Measurements from ENCODE around the gene PSAP. TPM values are rescaled to one million over a fixed set of nuclear protein-coding genes. Genes with fewer than 3 reads are reported as not detected.

PSAP gene
- total RNA-seq, 1 experiment from 2014 or later, result 530 TPM

DNA sequence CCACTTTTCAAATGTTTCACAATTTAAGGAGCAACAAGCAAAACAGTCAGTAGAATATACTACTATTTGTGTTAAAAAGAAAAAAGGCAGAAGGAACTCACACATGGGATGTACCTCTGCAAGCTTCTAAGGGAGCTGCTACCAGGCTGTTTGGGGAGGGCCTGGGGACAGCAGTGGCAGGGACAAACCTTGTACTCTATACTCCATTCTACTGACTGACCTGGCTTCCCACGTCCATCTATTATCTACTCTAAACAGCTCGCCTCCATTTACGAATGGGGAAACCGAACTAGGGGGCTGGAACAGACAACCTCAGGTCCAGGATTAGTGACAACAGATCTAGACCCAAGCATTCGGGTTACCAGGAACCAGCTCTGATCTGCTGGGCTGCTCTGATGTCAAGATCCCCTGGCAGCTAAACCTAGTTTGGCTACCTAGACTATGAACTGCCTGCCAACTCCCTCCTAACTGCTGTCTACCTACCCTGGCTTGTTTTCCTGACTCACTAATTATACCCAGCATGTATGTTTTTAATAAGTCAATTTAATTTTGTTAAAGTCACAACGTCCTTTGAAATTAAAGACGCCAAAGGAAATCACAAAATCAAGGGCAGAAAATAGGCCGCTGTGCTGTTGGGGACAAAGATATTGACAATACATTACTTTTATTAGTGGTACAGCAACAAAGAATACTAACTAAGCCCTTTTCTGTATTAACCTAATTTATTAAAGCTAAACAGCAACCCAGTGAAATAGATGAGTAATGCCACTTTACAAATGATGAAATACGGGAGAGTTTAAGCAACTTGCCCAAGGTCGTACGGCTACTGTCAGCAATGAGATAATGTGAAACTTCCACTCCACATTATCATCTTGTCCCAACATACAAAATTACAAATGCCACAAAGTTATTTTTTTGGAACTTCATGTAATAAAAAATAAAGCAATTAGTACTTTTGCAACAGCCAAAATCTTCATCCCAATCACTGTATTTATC, 5.3 kb downstream of the PSAP start:
- no peak for DNase-seq (ENCODE audit: low read depth)

DNA sequence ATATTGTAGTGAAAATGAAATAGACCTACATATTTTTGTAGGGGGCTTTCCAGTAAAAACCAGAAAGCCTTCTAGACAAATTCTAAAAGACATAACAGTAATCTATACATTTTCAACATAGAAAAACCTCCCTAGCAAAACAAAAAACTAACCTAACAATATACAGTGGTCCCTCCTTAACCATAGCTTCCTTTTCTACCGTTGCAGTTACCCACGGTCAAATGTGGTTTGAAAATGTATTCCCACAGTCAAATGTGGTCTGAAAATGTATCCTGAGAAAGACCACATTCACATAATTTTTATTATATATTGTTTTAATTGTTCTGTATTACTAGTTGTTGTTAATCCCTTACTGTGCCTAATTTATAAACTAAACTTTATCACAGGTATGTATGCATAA, 6.4 kb downstream of the PSAP start:
- DNase-seq (ENCODE audit: low read depth), result no peak

DNA sequence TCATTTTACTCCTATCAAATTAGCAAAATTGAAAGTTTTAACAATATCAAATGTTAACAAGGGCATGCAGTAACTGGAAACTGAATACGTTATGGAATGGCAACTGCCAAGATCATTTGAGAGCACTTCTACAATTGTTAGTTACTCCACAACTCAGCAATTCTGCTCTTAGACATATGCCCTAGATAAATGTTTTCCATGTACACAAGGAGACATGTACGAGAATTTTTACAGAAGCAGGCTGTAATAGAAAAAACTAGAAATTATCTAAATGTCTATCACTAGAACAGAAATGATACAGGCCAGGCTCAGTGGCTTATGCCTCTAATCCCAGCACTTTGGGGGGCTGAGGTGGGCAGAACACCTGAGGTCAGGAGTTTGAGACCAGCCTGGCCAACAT, 7.0 kb downstream of the PSAP start:
- DNase-seq (ENCODE audit: low read depth), result no peak

DNA sequence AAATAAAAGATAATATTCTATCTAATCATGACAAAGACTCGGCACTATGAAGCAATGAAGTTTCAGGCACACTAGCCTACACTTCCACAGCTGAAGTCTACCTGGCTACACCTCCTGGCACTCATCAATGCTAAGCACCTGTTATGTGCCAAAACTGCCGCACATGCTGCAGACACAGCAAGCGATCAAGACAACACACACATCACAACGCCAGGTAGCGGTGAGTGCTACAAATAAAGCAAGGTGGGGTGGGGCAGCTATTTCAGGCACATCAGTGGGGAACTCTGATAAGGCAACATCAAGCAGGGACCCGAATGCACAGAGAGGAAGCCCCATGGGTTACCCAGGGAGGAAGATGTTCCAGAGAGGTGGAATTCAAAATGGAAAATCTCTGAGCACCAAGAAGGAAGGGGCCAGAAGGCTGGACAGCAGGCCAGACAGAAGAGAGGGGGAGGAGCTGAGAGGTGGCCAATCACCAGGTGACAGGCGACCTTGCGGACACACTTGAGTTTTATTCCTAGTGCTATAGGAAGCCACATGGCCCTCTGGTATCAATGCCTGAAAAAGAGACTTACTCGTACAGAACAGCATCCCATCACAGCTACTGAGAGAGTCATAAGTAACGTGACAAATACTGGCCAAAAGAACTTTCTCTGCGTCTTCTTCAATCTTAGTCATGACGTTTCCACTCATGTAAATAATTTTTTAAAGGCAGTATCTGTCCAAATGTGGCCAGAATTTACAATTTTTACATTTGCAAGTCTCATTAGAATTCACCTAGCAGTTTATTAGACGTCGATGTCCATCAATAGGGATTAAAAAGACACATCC, 8.0 kb downstream of the PSAP start:
- DNase-seq (ENCODE audit: low read depth), result no peak

DNA sequence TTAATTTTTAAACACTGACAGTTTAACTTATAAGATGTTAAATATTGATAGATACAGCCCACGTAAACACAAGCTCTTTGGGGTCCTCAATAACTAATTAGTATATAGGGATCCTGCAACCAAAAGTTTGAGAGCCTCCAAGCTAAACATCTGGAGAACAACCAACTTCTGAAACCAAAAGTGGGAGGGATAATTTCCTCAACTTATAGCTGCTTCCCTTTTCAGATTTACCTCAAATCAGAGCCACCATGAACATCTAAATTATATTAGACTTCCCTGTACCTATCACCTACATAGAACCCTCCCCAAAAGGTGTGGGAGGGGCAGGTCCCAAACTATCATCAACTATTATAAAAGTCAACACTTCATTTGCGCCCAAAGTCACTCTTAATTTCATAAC, 8.6 kb downstream of the PSAP start:
- no peak for DNase-seq (ENCODE audit: low read depth)

DNA sequence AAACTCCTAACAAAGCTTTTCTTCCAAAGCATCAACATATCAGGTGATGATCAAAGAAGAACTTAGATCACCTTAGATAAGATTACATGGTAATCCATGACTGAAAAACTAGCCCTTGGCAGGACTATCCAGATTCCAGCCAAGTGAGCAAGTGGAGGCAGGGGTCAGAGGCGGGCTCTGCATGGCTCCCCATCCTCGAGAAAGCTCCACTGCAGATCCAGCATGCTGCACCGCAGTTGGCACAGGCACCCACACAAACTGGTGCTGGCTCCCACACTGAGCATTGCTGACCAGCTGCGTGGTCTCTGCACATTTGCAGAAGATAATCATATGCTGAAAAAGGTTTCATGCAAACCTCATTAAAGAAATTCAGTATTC, 10.1 kb downstream of the PSAP start:
- no peak for DNase-seq (ENCODE audit: low read depth)

DNA sequence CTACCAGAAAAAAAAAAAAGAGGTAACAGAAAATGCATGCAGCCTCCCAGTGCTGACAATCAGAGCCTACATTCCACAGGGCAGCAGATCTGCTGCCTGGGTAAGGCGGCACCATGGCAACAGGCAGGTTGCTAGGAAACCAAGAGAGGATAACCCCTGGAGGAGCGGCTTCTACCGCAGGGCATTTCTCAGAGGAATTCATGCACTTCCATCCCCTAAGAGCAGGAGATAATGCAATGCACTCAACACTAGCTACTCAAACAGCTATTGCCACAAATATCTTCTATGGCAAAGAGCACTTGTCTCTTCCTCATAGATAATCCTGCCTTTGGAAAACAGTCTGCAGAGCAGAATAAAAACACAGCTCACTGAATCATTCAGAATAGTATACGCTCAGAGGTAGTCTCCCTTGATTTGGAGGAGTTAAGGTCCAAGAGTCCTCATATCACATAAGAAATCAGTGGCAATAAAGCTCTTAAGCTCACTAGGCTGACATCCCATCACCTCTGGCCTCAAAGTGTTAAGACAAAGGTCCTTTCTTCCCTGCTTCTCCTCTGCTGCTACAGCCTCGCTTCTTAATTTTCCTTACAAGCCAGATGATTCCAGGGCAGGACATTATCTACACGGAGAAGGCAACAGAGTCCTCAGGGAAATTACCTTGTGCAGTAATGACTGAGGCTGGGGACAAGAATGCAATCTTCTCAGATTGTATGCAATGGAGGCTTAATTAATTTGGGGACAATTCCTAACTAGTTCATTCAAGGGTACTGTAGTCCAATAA, 10.7 kb downstream of the PSAP start:
- peak; percentile 98 for DNase-seq (ENCODE audit: low read depth)

DNA sequence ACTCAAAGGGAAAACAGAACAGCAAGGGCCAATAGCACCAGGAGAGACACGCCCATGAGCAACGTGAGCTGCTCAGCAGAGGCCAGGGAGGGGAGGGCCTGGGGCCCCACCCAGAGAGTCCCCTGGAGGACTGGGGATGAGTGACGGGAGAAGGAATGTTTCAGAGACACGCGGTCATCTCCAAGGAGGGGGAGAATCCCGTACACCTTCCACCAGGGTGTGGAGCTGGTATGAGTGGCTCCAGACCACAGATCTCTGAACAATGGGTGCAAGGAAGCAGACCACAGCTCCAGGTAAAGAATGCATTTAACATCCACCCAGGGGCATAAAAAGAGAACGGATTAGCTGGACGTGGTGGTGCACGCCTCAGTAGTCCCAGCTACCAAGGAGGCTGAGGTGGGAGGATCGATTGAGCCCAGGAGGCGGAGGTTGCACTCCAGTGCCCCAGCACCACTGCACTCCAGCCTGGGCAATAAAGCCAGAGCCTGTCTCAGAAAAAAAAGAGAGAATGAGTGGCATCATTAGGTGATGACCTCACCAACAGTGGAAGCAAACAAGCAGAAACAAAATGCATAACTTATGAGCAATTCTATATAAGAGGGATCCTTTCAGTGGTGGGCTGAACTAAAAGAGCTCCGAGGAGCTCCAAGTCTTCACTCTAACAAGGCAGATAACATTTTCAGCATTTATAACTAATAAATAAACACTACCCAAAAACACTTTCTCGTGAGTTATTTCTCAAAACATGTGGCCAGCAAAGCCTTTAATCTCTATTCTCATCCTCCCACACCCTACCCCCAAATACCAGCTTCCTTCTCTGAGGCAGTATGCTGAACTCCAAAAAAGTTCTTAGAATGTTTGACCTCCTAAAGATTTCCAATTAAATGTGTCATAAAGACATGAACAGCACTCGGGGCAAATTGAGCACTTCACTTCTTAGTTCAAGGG, 12.5 kb downstream of the PSAP start:
- DNase-seq (ENCODE audit: low read depth), result peak; percentile 80

DNA sequence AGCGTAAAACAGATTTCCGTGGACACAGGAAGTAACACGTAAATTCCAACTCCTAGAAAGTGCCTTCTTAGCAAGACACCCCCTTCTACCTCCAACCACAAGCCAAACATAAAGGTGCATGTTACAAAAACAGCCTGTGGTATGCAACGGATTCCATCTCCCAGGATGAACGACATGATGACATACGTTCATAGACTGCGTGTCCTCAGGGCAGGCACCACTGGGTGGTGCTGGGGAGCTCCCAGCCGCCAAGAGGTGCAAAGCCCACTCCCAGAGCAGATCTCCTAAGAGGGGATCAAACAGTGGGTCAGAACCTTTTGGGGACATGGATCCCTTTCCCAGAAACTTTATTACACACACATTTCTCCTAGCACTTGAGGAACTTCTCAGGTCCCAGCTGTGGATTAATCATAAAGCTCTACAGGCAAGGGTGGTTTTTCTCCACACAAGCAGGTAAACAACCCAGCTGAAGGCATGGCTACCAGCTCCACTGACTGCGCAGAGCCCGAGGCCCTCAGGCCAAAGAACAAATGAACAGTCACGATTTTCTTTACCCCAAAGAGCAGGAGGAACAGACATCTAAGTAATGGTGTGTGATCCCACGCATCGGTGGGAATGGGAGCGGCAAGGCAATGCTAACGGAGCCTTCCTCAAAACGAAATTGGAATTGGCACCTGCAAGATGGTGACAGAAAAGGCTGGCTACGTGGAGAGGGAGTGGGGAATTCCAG, 13.8 kb downstream of the PSAP start:
- DNase-seq (ENCODE audit: low read depth), result no peak

DNA sequence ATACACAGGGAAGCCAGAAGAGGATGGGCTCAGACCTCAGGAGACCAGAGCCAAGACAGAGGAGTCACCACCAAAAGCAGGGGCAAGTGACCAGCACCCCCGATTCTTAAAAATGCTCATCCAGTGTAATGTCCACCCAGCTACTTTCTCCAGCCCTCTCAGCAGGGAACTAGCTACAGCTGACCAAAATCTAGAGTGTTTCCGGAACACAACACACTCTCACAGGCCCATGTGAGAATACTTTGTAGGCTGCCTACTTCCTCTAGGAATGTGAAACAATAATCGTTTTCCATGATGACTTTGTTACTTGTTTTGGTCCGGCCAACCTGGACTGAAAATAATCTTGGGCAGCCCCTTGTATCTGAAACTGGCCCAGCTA, 14.5 kb downstream of the PSAP start:
- DNase-seq (ENCODE audit: low read depth), result no peak

DNA sequence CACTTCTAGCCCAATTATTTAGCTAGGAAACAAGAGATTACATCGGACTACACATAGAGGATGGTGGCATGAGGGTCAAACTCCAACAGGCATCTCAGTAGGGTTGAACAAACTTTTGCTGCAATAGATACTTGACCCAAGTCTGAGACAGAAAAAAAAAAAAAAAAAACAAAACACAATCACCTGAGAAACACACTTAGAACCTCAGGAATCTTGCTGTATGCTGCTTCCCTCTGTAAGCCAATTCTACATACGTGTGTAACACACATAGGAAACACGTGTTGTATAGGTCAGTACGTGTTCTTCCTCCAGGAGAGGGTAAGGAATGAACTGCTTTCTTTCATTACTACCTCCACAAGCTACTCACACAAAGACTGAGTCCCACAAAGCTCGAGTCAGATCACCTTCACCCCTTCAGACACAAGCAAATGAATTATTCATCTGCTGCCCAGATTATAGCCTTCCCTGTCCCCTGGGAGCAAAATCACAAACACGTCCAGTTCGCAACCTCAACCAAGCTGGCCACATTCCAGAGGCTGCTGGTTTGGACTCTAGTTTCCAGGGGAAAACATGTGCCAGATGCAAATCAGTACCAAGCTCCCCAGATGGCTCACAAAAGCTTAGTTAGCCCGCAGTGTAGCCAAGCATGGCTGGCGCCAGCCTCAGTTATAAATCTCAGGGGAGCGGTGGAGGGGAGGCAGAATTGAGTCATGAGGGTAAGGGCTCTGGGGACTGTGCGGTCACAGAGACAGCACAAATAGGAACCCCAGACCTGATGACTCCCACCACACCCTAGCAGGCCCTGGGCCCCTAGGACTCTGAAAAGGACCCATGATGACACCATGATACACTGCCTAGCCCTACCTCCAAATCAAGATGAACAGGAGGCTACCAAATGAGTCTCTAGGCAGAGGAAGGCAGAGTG, 15.1 kb downstream of the PSAP start:
- DNase-seq (ENCODE audit: low read depth), result peak; percentile 98

DNA sequence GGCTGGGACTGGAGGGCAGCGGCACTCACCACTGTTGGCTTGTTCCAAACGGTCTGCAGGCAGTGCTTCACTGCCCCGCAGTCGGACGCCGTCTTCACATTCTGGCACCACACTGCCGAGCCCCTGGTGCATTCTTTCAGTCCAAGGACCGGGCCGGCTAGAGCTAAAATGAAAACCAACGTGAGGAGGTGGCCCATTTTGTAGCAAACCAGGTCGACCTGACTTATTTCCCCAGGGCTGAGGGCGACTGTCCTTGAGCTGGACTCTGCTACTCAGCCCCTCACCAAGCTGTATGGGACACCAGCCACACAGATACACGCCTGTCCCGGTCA, 16.7 kb downstream of the PSAP start:
- DNase-seq (ENCODE audit: low read depth), result no peak

DNA sequence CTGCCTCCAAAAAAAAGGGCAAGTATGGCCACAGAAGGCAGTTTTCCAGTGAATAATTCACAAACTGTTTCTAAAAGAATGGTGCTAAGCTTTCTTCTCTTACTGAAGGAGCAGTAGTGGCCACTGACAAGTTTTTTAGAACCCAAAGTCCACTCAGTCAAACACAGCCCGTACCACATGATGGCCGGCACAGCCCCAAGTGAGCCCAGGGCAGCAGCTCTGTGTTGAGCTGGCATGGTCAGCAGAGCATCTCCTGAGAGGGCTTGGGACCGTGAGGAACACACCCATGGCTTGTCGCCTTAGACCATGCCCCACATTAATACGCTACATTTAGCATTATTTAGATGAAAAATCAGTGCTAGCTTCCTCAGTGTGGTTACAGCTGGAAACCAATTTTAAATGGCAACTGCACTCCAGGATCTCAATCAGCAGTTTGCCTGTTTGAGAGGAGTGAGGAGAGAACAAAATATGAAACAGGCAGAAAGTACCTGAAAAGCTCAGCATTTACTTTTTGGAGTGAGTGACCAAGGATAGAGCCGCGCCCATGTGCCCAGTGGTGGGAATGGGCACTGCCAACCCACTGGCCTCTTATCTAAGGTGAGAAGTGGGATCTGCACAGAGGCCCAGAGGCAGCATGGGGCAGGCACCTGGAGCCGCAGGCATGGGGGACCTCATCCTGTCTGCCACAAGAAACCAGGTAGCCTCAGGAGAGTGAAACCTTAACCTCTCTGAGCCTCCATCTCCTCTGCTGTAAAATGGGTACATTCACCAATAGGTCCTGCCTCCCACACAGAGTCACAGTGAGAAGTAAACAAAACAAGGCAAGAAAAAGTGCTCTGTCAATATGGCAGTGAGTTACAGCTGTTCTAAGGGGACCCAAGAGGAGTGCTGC, 17.4 kb downstream of the PSAP start:
- DNase-seq (ENCODE audit: low read depth), result no peak

DNA sequence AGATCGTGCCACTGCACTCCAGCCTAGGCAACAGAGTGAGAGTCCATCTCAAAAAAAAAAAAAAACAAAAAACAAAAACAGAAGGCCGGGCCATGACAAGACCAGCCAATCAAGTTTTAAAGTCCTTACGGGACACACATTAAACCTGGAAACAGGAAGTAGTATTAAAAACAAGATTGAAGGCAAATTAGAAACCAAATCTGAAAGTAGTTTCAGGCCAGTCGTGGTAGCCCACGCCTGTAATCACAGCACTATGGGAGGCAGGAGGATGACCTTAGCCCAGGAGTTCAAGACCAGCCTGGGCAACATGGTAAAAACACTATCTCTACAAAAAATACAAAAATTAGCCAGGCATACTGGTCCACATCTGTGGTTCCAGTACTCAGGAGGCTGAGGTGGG, 18.1 kb downstream of the PSAP start:
- DNase-seq (ENCODE audit: low read depth), result no peak

DNA sequence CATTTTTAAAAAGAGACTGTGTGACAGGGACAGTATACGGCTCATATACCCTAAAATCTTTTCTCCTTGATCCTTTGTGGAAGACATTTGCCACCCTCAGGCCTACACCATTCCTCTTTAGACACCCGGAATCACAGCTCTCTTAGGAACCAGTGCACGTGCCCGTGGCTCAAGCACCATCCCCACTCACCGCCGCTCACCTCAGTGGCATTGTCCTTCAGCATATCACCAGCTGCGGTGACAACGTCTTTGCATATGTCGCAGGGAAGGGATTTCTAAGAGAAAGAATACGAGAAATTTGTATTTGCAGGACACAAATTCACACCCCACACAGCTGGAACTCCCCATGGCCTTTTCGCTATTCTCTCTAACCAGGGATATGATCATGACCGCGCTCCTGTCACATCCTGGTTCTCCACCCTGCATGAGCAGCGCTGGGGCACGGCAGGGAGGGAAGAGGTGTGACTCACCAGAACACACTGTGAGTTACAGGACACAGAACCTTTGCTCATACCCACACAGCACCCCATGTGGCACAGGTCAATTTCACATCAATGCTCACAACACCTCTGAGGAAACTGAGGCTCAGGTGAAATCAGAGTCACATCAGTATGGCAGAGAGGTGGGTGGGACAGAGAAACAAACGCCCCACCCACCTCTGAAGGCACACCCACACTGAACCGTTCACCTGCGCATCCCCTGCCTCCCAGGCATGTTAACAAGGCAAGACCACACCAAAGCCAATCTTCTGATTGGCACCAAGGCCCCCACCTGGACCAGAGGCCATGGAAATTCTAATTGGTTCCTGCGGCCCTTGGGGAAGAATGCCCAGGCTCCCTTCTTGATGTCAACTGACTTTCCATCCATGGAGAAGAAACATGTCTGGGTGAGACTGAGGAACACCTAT, 19.2 kb downstream of the PSAP start:
- peak; percentile 67 for DNase-seq (ENCODE audit: low read depth)

DNA sequence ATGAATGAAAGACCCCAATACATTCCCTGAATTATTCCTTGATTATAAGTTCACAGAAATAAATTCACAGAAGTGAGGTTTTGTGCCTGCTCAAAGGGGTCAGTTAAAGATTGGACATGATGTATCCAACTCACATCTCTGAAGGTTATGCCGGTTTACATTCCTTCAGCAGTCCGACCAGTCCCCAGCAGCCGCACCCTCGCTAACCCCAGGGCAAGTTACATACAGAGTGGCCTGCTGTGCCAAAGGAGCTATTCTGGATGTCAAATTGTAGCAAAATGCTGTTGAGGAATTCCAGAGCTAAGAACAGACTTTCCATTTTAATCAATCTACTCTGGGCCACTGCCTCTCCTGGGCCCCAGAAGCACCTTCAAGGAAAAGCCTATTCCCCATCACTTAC, 20.3 kb downstream of the PSAP start:
- DNase-seq (ENCODE audit: low read depth), result no peak

DNA sequence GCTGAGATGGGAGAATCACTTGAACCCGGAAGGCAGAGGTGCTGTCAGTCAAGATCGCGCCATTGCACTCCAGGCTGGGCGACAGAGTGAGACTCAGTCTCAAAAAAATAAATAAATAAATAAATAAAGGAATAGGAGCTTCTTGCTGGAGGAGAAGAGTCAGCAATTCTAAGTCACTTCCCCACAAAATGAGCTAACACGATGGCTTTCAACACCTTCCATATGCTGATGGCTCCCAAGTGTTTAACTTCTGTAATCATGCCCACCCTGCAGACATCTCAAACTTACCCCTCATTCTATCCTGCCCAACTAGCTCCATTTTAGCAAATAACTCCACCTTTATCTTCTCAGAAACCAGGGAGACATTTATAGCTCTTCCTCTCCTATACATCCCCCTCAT, 21.2 kb downstream of the PSAP start:
- no peak for DNase-seq (ENCODE audit: low read depth)
